Heart left ventricle (tissue), 16 donors: Measurements from ENCODE around the gene MRPL19. TPM values are rescaled to one million over a fixed set of nuclear protein-coding genes. Genes with fewer than 3 reads are reported as not detected.
A peak's percentile ranks its signal among the peaks of the same experiment; 100 is the strongest.

Source experiments
- ATAC-seq, 4 donors: fragments of 200-7000 bp; cut with Tn5 transposase; one replicate each; pipeline ENCODE4 v1.9.1; 2020 to 2022; ENCODE audit warnings: moderate library complexity in 4 of 4, mild to moderate bottlenecking in 3 of 4, moderate number of reproducible peaks in 1 of 4
- DNase-seq, 5 donors: peaks; one replicate each; pipeline ENCODE4 v3.0.0-alpha.2; 2020
- H3K27ac ChIP-seq, 12 donors: fragments of 200-600 bp; sonication (generic) in 4 of 12; one replicate each; pipeline versions ENCODE4 v1.5.0 to v1.8.0; 2016 to 2022; ENCODE audit warnings: mild to moderate bottlenecking in 2 of 12
- H3K27me3 ChIP-seq, 9 donors: fragments of 200-600 bp; sonication (generic) in 2 of 9; one replicate each; pipeline versions ENCODE4 v1.5.1 to v1.8.0; 2016 to 2022; ENCODE audit warnings: mild to moderate bottlenecking in 3 of 9
- H3K36me3 ChIP-seq, 9 donors: fragments of 200-600 bp; sonication (generic) in 2 of 9; one replicate each; pipeline versions ENCODE4 v1.5.0 to v1.8.0; 2018 to 2022; ENCODE audit warnings: mild to moderate bottlenecking in 2 of 9
- H3K4me1 ChIP-seq, 12 donors: fragments of 200-600 bp; sonication (generic) in 4 of 12; one replicate each; pipeline versions ENCODE4 v1.5.0 to v1.8.0; 2016 to 2022; ENCODE audit warnings: mild to moderate bottlenecking in 3 of 12
- H3K4me3 ChIP-seq, 12 donors: fragments of 200-600 bp; sonication (generic) in 4 of 12; one replicate each; pipeline versions ENCODE4 v1.5.0 to v1.8.0; 2017 to 2022; ENCODE audit warnings: mild to moderate bottlenecking in 9 of 12, moderate library complexity in 4 of 12
- H3K9me3 ChIP-seq, 12 donors: fragments of 200-600 bp; sonication (generic) in 4 of 12; one replicate each; pipeline versions ENCODE4 v1.5.0 to v1.8.0; 2016 to 2022; ENCODE audit warnings: mild to moderate bottlenecking in 1 of 12
- CTCF ChIP-seq, 12 donors: fragments of 200-600 bp; sonication (generic) in 4 of 12; IDR thresholded peaks; one replicate each; pipeline versions ENCODE4 v1.5.0 to v1.8.0; 2018 to 2022; ENCODE audit warnings: antibody characterized with exemption in 12 of 12, mild to moderate bottlenecking in 5 of 12
- POLR2A ChIP-seq, 2 donors: fragments of 450-650 bp; IDR thresholded peaks; one replicate each; pipeline ENCODE4 v1.6.1; 2017; ENCODE audit warnings: antibody characterized with exemption in 2 of 2, mild to moderate bottlenecking in 2 of 2, moderate library complexity in 2 of 2
- WGBS, 4 donors: extraction: QIAGEN DNeasy Blood & Tissue Kit in 2 of 4; methylation state at CpG; one replicate each; pipeline versions ENCODE4 v1.1.5 to v1.1.7; 2013 to 2018; 5-methylcytosine and 5-hydroxymethylcytosine counted together
- intact Hi-C, 10 donors: fragments of 100-400 bp; cut with DNase I; formaldehyde crosslinking; loops; one replicate each; pipeline versions ENCODE4 v1.11.1 to v1.14.2; 2022
- polyA plus RNA-seq, 2 donors: library from polyadenylated mRNA; stranded (reverse); fragments of 200-250 nt; gene quantifications; one replicate each; pipeline ENCODE4 v1.2.3, GENCODE V29; 2013
- total RNA-seq, 9 donors: library from RNA; depleted of rRNA in 2 of 9; stranded (reverse); fragments of >200 nt in 2 of 9; fragmentation: NEBNext Ultra II Directional in 3 of 9; extraction: Animal tissue kit (Norgen Biotek cat#: 25700) in 3 of 9; gene quantifications; one replicate each; pipeline versions ENCODE4 v1.1.0 to v1.2.4, GENCODE V29; 2016 to 2023
- donor health status: ischemic (EF 13 %, LVEDD 7.1; RV severe dilation, severe dysfunction).
- donor health status: healthy with polysubstance abuse.
- donor health status: DM: no; HTN: yes; CAD: no.
- donor health status: DM: no; HTN: no; CAD: no.
- donor health status: ischemic (EF 25% LVEDD 6.9; RV normal size, moderate dysfunction).
- donor health status: ischemic (EF 25% LVEDD 5.7; RV mildly dilated, moderate dysfunction).
- donor health status: healthy.
- donor health status: DM: yes; HTN: yes; CAD: no.
- donor health status: ischemic (EF 35%, LVEDD 5.7; RV mildly dilated, moderate dysfunction).
- donor health status: nonischemic (EF 11% LVEDD 7.7; RV severe dilation, severe dysfunction).
- donor health status: DM: yes; HTN: yes; CAD: no.
- donor health status: PGD.
- donor health status: ischemic (EF 29% LVEDD 5.4; RV normal size, mild dysfunction).
- donor health status: nonischemic (EF 23%, LVEDD 6.1; RV moderate dilation, normal function).

Gene MRPL19
- total and polyA plus RNA-seq, 11 donors = 19.7 to 82.8 (median 56.4) TPM

GRCh38 chr2:75621228-75621627 is 25.4 kb upstream of the MRPL19 start:
- intact Hi-C loops = loop anchor here in 1 of 10 donors (10.0 kb wide), 1 partner anchor 706 kb away; no protein-coding TSS in a partner anchor
- 76 to 81% (median 78%) methylated on average over 4 of the region's 4 CpGs for WGBS, 4 donors

GRCh38 chr2:75622500-75622899 is 24.1 kb upstream of the MRPL19 start:
- no peak overlapping the region for H3K4me3 ChIP-seq
- intact Hi-C loops = loop anchor here in 1 of 10 donors (10.0 kb wide), 1 partner anchor 708 kb away; no protein-coding TSS in a partner anchor
- ATAC-seq (no peak), DNase-seq (no peak)
- H3K4me1 ChIP-seq = no peaks in the 10 kb centered on the region
- H3K9me3 ChIP-seq = no peaks in the 10 kb centered on the region
- H3K36me3 ChIP-seq = no peaks in the 10 kb centered on the region
- H3K27ac ChIP-seq = no peak overlapping the region
- peaks cover 0 to 5% (median 0%) of the 10 kb centered on the region in 9 donors for H3K27me3 ChIP-seq
- TF ChIP-seq CTCF (IDR thresholded peaks at IDR 0.05) = no peak
- 29 to 78% (median 56%) methylated on average over 2 of the region's 2 CpGs for WGBS, 4 donors

More at GRCh38 chr2:75621228-75621627, 25.4 kb upstream of the MRPL19 start:
- H3K9me3 ChIP-seq = peaks cover 0 to 6% (median 0%) of the 10 kb centered on the region in 12 donors
- peaks cover 0 to 5% (median 0%) of the 10 kb centered on the region in 9 donors for H3K27me3 ChIP-seq
- TF ChIP-seq POLR2A (IDR thresholded peaks at IDR 0.05) = no peak
- no peak for DNase-seq
- H3K36me3 ChIP-seq = no peaks in the 10 kb centered on the region
- no peak overlapping the region for H3K4me3 ChIP-seq
- H3K27ac ChIP-seq = no peak overlapping the region
- no peak for ATAC-seq
- H3K4me1 ChIP-seq = no peaks in the 10 kb centered on the region

GRCh38 chr2:75622929-75623328 is 23.7 kb upstream of the MRPL19 start:
- Histone ChIP-seq H3K4me3 (no peak overlapping the region), H3K4me1 (no peaks in the 10 kb centered on the region), H3K27ac (no peak overlapping the region), H3K36me3 (no peaks in the 10 kb centered on the region), H3K27me3 (peaks cover 0 to 5% (median 0%) of the 10 kb centered on the region in 9 donors), H3K9me3 (no peaks in the 10 kb centered on the region)
- ATAC-seq (no peak), DNase-seq (no peak)
- WGBS, 4 donors = 50 to 79% (median 66%) methylated on average over 3 of the region's 3 CpGs
- intact Hi-C loops = loop anchor here in 1 of 10 donors (10.0 kb wide), 1 partner anchor 708 kb away; no protein-coding TSS in a partner anchor
- TF ChIP-seq POLR2A (IDR thresholded peaks at IDR 0.05) = no peak

- no peaks in the 10 kb centered on the region for H3K9me3 ChIP-seq
- DNase-seq (peak; percentile 52 to 70 (median 67)), ATAC-seq (peak in 3 of 4 donors; percentile 45 to 79 (median 77))
- TF ChIP-seq POLR2A (IDR thresholded peaks at IDR 0.05) (no peak), CTCF (IDR thresholded peaks at IDR 0.05) (peak; percentile 77 to 94 (median 83))
- H3K36me3 ChIP-seq = no peaks in the 10 kb centered on the region
- H3K4me1 ChIP-seq = peaks cover 0 to 8% (median 0%) of the 10 kb centered on the region in 12 donors
- H3K4me3 ChIP-seq = no peak overlapping the region
- H3K27ac ChIP-seq = no peak overlapping the region
- intact Hi-C loops = loop anchor here in 6 of 10 donors (1.0 to 10.0 kb wide), 5 partner anchors 161 to 713 kb away; no protein-coding TSS in a partner anchor
- 0 to 3% (median 1%) methylated on average over 4 of the region's 4 CpGs for WGBS, 4 donors
- H3K27me3 ChIP-seq = peaks cover 0 to 3% (median 0%) of the 10 kb centered on the region in 9 donors
These were observed 18.6 kb upstream of the MRPL19 start for GRCh38 chr2:75627902-75628504.

GRCh38 chr2:75632091-75632701 is 14.4 kb upstream of the MRPL19 start:
- intact Hi-C loops = no loop called here
- peak in 3 of 4 donors; percentile 23 to 56 (median 36) for ATAC-seq
- WGBS, 4 donors = 72 to 80% (median 77%) methylated on average over 5 of the region's 5 CpGs

More at GRCh38 chr2:75632091-75632701, 14.4 kb upstream of the MRPL19 start:
- no peaks in the 10 kb centered on the region for H3K9me3 ChIP-seq
- TF ChIP-seq CTCF (IDR thresholded peaks at IDR 0.05) = no peak
- no peaks in the 10 kb centered on the region for H3K27me3 ChIP-seq
- peak overlapping the region in 1 of 12 donors; percentile 45 for H3K27ac ChIP-seq
- H3K4me1 ChIP-seq = peaks cover 0 to 13% (median 0%) of the 10 kb centered on the region in 12 donors
- no peak for DNase-seq
- H3K36me3 ChIP-seq = no peaks in the 10 kb centered on the region
- H3K4me3 ChIP-seq = no peak overlapping the region
